NCI-H2029 treated with DMSO at 0.1 percent for 48 hours (cell line): ENCODE data around the gene TDO2.
"Not testable (repeated sequence)": the region's sequence is repeated elsewhere in the genome, so short reads cannot be mapped to it uniquely, and the experiment has no call there.

ENCODE experiments used
- DNase-seq: peaks from one replicate; lab custom pipeline; 2025; lab: John Stamatoyannopoulos, UW

Gene TDO2

DNA sequence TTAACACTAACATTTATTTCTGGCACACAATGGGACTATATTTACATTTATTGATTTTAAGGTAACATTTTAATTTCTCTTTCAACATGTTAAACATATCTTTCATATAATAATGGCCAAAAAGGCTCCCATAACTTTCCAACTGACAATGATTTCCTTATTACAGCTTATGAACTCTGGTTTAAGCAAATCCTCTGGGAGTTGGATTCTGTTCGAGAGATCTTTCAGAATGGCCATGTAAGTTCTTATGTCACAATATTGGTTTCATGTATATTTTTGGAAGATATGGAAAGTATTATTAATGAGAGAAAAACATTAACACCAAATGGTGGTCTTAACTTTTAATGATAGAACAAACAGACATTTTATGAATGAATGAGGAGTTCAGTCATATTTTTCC, 4.1 kb downstream of the TDO2 start:
- no peak for DNase-seq

DNA sequence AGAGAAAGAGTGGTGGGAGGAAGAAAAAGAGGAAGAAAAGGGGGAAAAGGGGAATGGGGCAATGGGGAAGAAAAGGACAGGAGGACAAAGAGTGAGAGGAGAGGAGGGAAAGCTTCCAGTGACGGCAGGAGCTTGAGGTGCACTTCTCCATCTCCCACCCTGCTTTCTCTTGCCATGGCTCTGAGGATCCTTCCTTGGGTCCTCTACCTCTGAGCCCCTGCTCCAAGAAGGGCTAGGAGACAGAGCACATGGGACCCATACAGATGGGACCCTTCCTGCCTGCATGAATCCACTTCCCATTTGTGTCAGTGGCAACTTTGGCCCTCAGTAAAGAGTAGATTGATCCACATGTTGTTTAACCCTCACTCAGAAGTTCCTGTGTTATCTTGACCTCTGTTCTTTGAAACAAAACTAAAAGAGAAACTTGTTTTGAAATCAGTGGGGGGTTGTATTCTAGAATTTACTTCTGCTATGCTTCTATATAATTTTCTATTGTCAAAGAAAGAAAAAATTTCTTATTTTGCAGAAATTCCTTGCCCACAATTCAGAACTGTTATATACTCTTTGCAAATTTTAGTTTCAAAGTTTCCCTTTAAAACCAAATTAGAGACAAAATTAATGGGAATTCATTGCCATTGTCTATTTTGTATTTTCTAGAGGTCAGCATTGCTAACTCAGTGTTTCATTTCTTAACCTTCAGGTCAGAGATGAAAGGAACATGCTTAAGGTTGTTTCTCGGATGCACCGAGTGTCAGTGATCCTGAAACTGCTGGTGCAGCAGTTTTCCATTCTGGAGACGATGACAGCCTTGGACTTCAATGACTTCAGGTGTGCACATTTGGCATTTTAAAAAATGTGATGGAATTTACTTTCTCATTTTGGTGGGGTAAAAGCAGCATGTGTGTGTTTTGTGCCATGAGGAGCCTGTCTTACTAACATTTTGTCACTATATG, 5.0 kb downstream of the TDO2 start:
- DNase-seq: no peak

DNA sequence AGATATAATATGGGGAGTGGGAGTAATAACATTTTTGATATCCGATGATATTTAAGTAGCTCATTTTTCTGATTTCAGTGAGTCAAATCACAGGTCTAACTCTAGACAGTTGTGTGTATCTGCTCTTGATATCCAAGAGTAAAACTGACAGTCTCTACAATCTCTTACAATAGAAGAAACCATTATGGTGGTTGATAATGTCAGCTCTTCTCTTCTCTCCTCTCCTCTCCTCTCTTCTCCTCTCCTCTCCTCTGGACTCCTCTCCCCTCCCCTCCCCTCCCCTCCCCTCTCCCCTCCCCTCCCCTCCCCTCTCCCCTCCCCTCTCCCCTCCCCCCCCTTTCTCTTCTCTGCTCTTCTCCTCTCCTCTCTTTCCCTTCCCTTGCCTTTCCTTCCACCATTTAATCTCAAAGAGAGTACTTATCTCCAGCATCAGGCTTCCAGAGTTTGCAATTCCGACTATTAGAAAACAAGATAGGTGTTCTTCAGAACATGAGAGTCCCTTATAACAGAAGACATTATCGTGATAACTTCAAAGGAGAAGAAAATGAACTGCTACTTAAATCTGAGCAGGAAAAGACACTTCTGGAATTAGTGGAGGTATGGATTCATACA, 6.2 kb downstream of the TDO2 start:
- DNase-seq: no peak

DNA sequence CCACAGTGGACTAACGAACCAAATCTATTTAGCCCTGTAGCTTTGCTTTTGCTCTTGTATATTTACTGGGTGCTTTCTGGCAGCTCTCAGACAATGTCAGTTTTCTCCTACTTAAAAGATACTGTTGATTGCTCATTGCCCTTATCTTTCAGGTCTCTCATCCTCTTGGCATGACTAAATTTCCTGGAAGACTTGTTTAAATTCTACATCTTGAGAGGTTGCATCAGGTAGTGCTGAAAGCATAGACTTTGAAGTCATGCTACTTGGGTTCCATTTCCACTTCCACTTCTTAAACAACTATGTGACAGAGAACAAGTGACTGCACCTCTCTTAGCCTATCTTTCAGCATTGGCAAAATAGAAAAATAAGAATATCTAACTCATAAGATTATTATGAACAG, 8.4 kb downstream of the TDO2 start:
- DNase-seq: no peak

DNA sequence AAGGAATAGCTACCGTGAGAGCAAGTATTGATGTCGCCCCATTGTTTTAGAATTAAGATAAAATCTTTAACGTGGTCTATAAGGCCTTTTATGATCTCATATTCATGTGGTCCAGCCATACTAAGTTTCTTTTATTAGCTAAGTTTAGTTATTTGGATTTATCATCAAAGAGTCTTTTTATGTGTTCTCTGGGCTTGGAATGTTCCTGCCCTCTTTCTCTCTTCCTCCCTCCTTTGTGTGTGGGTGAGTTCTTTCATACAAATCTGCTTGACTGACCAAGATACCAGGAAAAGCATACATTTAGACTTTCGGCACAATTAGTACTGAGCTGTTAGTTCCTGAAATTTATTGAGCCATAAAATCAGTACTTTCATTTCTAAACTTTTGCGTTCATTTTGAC, 11.3 kb downstream of the TDO2 start:
- DNase-seq: no peak

DNA sequence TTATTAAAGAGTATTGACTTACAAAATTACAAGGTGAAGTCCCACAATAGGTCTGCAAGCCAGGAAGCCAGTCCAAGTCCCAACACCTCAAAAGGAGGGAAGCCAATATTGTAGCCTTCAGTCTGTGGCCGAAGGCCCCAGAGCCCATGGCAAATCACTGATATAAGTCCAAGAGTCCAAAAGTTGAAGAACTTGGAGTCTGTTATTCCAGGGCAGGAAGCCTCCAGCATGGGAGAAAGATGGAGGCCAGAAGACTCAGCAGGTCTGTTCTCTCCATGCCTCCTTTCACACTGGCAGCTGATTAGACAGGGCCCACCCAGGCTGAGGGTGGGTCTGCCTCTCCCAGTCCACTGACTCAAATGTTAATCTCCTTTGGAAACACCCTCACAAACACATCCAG, 18.1 kb downstream of the TDO2 start:
- DNase-seq: no peak

DNA sequence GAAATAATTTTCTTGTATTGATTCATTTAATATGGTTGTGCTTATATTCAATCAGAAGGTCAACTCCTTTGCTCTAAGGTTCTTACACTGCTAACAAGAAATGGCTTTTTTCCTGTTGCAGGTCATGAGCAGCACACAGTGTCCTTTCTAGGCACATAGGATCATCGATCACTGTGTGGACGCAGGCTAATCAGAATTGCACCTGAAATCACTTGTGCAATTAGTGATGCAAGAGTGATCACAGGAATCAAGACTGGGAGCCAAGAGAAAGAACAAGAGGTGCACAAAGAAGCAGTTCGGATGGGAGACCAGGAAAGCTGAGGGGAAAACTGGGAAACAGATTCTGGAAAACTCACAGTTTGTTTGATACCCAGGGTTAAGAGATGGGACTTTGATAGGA, 21.1 kb downstream of the TDO2 start:
- no peak for DNase-seq

DNA sequence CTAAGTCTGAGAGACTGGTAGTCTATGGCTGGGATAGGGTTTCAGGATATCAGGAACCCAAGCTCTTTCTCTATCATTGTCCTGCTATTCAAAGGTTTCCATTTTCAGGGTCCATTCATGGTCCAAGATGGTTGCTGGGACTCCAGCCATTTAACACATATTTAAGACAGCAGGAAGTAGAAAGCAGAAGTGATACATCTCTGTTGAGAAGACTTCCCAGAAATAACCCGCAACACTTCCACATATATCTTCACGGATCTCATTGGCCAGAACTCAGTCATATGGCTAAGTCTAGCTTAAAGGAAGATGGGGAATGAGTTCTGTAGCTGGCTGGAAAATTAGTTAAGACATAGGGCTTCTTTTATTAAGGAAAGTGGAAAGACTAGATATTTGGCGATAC, 26.3 kb downstream of the TDO2 start:
- no peak for DNase-seq

DNA sequence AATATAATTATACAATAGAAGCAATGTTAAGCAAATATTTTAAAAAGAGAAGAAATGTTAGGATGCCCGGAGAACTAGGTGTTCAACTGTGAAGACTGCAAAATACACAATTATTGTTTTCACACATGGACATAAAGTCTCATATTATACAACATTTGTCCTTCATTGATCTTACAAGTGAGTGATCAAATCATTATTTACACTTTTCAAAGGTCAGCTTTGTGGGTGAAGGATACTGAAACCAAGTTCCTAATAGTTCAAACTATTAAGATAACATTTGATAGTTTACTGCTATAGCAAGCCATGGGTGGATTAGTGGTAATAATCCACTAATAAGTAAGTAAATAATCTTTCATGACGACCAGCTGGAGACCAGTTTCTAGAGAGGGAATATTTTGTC, 26.8 kb downstream of the TDO2 start:
- no peak for DNase-seq

DNA sequence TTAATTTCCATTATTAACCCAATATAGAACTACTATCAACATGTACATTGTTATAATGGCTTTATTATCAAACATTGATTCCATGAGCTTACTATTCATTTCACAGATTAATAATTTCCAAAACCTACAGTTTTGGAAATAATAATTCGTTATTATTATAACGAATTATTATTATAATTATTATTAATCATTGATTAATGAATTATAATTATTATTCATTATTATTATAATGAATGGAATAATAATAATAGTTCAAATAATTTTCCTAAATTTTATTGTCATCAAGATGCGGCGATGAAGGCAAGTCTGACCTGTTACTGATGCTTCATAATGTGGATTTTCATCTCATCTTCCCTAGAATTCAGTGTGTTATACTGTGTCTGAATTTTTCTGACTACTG, 28.1 kb downstream of the TDO2 start:
- no peak for DNase-seq

DNA sequence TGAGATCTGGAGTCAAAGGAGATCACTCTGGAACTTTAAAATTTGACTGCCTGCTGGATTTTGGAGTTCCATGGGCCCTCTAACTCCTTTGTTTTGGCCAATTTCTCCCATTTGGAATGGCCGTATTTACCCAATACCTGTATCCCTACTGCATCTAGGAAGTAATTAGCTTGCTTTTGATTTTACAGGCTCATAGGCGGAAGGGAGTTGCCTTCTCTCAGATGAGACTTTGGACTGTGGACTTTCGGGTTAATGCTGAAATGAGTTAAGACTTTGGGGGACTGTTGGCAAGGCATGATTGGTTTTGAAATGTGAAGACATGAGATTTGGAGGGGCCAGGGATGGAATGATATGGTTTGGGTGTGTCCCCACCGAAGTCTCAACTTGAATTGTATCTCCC, 31.1 kb downstream of the TDO2 start:
- DNase-seq: not testable (repeated sequence)

DNA sequence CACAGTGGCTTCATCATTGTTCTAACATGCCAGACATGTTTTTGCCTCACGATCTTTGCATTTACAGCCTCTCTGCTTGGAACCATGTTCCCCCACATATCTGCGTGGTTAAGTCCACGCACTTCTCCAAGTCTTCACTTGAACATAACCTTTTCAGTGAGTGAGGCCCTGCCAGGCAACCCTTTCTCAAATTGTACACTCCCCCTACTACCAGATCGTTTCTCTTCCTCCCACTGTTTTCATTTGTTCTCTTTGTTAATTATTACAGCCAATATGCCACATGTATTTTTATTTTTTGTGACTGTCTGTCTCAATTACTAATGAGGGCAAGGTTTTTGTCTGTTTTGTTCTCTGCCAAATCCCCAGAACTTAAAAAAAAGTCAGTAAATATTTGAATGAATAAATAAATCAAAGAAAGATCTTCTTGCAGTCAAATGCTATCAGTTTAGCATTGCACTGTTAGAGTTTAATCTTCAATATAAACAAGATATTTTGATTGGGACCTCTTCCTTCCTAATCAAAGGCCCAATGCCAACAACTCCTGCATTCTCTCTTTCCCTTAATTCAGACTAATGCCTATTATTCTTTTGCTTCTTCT, 32.0 kb downstream of the TDO2 start:
- no peak for DNase-seq

DNA sequence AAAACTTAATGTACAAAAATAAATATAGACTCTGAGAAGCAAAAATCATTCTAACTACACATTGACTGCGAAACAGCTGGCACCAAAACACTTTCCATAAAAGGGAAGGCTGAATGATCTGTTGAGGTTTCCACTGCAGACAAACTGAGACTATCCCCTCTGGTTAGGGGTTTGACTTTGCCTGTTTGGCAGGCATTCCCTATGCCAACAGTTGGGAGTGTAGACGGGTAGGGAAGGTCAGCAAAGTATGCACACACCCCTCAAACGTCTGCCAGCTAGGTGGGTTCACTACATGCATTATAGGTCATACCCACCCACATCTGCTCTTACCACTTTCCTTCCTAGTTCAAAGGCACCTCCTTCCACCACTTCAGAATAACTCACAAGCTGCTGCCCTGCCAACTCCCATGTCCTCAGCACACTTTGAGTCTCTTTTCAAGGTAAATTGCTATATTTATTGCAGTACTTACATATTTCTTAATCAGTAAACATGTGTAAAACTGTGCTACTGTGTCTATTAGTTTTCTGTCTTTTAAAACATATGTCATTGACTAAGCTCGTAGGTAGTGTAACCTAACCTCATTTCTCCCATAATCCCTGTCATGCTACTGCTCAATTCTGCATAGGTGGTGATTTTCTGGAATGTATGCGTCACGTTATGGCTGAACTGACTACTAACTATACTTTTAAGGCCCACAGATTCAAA, 37.7 kb downstream of the TDO2 start:
- no peak for DNase-seq

DNA sequence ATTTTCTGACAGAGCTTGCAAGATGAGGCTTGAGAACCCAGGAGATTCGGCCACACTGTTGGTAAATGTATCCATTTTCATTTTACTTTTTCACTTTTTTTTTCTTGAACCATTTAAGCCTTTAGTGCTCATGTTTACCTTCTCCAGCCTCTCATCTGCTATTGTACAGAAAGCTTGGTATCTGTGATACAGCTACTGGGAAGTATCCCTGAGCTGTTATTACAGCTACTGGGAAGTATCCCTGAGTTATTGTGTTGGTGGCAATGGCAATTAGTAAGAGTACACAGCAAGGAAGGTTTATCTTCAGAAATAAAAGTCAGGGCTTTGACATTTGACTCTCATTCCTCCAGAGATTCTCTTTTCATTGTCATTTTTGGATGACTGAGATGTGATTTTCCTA, 38.3 kb downstream of the TDO2 start:
- DNase-seq: no peak

DNA sequence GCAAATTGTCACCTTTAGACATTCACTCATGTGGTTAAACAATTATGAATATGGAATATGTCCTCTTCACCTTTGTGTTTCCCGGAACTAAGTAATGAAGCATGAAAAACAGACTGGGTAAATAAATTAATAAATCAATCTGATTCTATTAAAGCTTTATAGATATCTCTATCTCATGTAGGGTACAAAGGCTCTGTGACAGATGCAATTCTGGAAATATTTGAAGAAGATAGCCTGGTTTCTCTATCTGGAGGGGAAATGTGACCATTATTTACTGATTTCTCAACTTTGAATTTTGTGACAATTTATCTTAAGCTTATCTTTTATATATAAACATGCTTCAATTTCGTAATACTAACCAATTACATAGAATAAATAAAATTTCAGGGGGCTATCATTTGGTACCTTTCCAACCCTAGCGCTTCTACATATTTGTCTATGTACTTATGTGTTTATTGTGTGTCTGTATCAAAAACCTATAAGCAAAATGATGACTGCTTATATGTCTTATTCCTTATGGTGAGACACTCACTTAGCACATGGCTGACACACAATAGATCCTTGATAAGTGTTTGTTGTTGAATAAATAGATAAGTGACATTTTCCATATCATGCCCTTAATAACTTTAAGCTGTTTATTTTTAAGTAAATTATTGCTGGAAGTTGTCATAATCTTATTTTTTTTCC, 40.3 kb downstream of the TDO2 start:
- DNase-seq: no peak

DNA sequence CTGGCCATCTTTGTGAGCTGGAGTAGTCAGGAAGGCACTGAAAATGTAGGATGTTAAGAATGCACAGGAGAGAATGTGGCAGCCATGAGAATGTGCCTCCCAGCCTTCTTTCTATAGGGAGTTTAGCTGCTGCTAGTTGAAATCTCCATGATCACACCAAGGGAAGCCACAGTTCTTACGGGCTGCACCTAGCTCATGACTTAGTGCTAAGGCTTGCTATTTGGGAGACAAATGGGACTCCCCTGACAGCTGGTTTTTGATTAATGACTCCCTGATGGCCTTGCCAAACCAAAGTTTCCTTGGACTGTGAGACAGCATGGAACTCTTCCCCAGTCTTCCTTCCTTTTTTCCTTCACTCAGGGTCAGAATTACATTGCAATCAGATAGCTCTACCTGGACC, 41.0 kb downstream of the TDO2 start:
- DNase-seq: no peak

DNA sequence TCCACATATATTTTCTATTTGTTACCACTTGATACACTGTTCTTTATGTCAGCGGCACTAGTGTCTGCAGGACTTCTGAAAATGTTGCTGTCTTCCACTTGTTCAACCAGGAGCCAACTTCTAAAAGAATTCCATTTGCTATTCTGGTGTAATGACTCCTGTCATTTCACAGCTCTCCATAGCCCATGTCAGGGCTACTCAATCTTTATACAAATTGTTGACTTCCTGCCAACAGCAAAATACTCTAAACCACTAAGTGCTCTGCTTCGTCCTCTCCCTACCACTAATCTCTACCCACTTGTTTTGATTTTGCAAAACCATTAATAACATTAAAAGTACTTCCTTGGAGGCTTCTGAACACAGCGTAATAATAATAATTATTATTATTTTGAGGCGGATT, 43.0 kb downstream of the TDO2 start:
- peak; percentile 15 for DNase-seq

DNA sequence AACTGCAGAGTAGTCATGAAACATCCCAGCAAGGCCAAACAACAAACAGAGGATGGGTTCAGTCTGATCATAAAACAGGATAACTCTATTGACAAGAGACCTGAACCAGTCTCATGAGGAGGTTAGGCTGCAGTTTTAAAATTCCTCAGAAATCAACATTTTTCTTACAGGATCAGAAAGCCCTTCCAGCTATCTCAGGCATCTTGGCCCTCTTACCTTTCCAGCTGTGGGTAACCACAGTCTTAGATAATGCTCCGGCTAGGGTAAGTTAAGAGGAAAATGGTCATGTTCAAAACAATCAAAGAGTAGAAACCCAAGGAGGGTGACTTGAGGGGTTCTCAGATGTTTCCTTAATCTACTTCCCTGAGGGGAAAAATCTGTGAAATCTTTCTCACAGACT, 45.0 kb downstream of the TDO2 start:
- DNase-seq: no peak

DNA sequence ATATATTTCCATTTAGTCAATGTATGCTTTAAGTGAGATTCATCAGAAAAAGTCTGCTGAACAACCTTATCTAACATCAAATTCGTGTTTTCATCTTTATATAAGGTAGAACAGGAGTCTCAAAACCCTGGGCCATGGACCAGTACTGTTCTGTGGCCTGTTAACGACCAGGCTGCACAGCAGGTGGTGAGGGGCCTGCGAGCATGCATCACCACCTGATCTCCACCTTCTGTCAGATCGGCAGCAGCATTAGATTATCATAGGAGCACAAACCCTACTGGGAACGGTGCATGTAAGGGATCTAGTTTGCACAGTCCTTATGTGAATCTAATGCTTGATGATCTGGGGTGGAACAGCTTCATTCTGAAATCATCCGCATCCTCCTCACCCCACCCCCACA, 47.0 kb downstream of the TDO2 start:
- DNase-seq: no peak

DNA sequence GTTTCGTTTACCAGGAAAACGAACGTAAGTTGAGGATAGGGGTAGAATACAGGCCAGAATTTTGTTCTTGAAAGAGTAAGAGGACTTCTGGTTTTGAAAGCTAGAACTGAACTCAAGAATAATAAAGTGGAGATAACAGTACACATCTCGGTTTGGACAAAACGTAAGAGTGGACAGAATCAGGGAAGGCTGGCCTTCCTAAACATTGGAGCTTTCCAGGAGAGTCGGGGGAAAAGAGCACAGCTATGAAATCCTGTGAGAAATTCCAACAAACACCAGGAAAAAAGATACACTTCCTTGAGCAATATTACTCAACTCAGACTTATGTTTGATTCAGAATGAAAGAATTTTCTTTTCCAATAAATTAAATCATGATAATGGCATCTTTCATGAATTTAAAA, 49.0 kb downstream of the TDO2 start:
- no peak for DNase-seq

DNA sequence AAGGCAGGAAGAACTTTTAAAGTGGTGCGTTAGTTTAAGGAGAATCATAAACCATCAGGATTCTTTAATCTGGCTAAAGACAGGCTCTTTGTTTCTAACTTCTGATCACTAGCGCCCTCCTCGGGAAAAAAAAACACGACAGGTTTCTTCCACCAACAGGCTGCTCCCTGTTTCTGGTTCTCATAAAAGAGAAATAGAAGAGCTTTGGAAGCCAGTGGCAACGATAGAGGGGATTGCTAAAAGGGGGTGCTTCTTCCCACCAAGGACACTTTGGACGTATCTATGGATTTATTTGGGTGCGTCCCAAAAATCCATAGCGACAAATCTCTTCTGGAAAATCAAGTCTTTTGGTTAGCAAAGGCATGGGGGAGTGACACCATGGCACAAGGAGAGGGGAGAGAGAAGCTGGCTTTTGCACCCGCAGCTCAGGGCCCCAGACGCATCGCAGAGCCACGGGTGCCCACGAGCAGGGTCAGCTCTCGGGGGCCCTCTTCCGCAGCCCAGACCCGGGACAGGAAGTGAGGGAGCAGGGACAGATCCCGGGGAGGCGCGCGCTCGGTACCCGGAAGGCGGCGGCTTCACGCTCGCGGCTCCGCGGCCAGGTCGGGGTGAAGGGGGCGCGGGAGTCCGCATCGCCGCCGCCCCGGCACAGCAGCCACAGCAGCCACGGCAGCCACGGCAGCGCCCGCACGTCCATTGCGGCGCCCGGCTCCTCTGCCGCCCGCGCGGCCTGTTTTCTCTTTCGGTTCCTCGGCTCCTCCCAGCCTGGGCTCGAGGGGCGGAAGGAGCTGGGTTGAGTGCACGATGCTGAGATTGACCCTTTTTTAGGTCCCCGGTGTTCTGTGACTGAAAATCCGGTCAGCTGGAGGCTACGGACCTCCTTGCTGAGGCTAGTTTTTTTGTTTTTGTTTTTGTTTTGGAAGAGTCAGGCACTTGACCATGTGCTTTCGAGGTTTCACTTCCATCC, 49.9 kb downstream of the TDO2 start, which contains the start of gene CTSO:
TSS of gene CTSO (minus strand) at position 716 of the 967 bp plus-strand sequence. CDS start at position 697, 19 bp downstream.
- peak; percentile 75 for DNase-seq
